ENCODE measurements around the gene PHACTR2.

DNA sequence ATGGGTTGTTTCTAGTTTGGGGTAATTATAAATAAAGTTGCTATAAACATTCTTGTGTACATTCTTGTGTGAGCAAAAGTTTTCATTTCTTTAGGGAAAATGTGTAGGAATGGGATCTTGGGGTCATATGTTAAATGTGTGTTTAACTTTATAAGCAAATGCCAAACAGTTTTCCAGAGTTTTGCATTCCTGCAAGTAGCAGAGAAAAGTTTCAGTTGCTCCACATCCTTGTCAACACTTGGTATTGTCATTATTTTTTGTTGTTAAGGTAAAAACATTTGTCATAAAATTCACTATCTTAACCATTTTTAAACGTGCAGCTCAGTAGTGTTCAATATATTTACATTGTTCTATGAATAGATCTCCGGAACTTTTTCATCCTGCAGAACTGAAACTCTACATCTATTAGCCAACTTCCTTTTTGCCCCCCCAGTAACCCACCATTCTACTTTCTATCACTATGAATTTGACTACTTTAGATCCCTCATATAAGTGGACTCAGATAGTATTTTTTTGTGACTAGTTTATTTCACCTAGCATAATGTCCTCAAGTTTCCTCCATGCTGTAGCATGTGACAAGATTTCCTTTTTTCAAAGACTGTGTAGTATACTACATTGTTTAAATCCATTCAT is 48.4 kb downstream of the PHACTR2 start:
- TF ChIP-seq, protein P1, sequence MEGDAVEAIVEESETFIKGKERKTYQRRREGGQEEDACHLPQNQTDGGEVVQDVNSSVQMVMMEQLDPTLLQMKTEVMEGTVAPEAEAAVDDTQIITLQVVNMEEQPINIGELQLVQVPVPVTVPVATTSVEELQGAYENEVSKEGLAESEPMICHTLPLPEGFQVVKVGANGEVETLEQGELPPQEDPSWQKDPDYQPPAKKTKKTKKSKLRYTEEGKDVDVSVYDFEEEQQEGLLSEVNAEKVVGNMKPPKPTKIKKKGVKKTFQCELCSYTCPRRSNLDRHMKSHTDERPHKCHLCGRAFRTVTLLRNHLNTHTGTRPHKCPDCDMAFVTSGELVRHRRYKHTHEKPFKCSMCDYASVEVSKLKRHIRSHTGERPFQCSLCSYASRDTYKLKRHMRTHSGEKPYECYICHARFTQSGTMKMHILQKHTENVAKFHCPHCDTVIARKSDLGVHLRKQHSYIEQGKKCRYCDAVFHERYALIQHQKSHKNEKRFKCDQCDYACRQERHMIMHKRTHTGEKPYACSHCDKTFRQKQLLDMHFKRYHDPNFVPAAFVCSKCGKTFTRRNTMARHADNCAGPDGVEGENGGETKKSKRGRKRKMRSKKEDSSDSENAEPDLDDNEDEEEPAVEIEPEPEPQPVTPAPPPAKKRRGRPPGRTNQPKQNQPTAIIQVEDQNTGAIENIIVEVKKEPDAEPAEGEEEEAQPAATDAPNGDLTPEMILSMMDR (IDR thresholded peaks at IDR 0.05): no peak
- TF ChIP-seq POLR2A (IDR thresholded peaks at IDR 0.05): no peak
- TF ChIP-seq EP300 (IDR thresholded peaks at IDR 0.05): no peak

All from ovary (tissue), 3 donors.